Fibroblast of lung (primary cell): Measurements from ENCODE around the gene OLAH. TPM values are rescaled to one million over a fixed set of nuclear protein-coding genes. Genes with fewer than 3 reads are reported as not detected.
"Not testable (repeated sequence)": the region's sequence is repeated elsewhere in the genome, so short reads cannot be mapped to it uniquely, and the experiment has no call there.

ENCODE experiments used
- DNase-seq, 2 donors: peaks; one replicate each; pipeline versions ENCODE4 v3.0.0 to v3.0.0-alpha.2; 2010; ENCODE audit warnings: low read depth in 2 of 2
- H2AFZ ChIP-seq: 2 replicates; pipeline ENCODE4 v1.5.1; 2012; ENCODE audit warnings: low read length, control low read depth, inconsistent platforms
- H3K27ac ChIP-seq: 2 replicates; pipeline ENCODE4 v1.5.1; 2011; ENCODE audit warnings: low read length, control low read depth; ENCODE audit not compliant: insufficient read depth
- H3K27me3 ChIP-seq: 2 replicates; pipeline ENCODE4 v1.5.1; 2011; ENCODE audit warnings: mild to moderate bottlenecking, low read length; ENCODE audit not compliant: control insufficient read depth, insufficient read depth
- H3K36me3 ChIP-seq: 2 replicates; pipeline ENCODE4 v1.5.1; 2011; ENCODE audit warnings: low read length; ENCODE audit not compliant: control insufficient read depth, insufficient read depth
- H3K4me1 ChIP-seq: 2 replicates; pipeline ENCODE4 v1.5.1; 2011; ENCODE audit warnings: low read length; ENCODE audit not compliant: control insufficient read depth, insufficient read depth; ENCODE audit errors: extremely low read depth
- H3K4me2 ChIP-seq: 2 replicates; pipeline ENCODE4 v1.5.1; 2011; ENCODE audit warnings: low read length, control low read depth; ENCODE audit not compliant: insufficient read depth; ENCODE audit errors: extremely low read depth
- H3K4me3 ChIP-seq, 4 experiments: fragments of 200-600 bp in 1 of 4; sonication (generic) in 1 of 4; replicated peaks in 1 of 4; 2 replicates each; pipeline ENCODE4 v1.5.1; 2011 to 2016; ENCODE audit warnings: low read length in 4 of 4, low read depth in 3 of 4, mild to moderate bottlenecking in 3 of 4, control low read depth in 2 of 4, inconsistent platforms in 1 of 4, mixed read lengths in 1 of 4; ENCODE audit not compliant: insufficient read depth in 1 of 4; ENCODE audit errors: control extremely low read depth in 1 of 4
- H3K79me2 ChIP-seq: 2 replicates; pipeline ENCODE4 v1.5.1; 2012; ENCODE audit warnings: mild to moderate bottlenecking, low read length, inconsistent platforms; ENCODE audit not compliant: control insufficient read depth, insufficient read depth
- H3K9ac ChIP-seq: 2 replicates; pipeline ENCODE4 v1.5.1; 2011; ENCODE audit warnings: mild to moderate bottlenecking, low read length, control low read depth; ENCODE audit not compliant: insufficient read depth
- H3K9me3 ChIP-seq: 2 replicates; pipeline ENCODE4 v1.5.1; 2012; ENCODE audit warnings: low read depth, low read length; ENCODE audit not compliant: control insufficient read depth, insufficient read depth
- H4K20me1 ChIP-seq: 2 replicates; pipeline ENCODE4 v1.5.1; 2011; ENCODE audit warnings: low read length; ENCODE audit not compliant: control insufficient read depth, insufficient read depth; ENCODE audit errors: extremely low read depth
- CTCF ChIP-seq, 2 donors: IDR thresholded peaks in 1 of 2; conservative IDR thresholded peaks in 1 of 2; 1 replicate in 1 of 2; 2 replicates in 1 of 2; pipeline ENCODE4 v1.5.1; 2011 to 2012; ENCODE audit warnings: low read length in 2 of 2, control low read depth in 1 of 2, inconsistent platforms in 1 of 2, low read depth in 1 of 2, mild to moderate bottlenecking in 1 of 2
- EZH2 ChIP-seq: IDR thresholded peaks from 2 replicates; pipeline ENCODE4 v1.5.1; 2012; ENCODE audit warnings: low read length, control low read depth, mild to moderate bottlenecking; ENCODE audit errors: missing control alignments
- polyA plus RNA-seq, 2 donors: library from polyadenylated mRNA; depleted of rRNA in 1 of 2; stranded (reverse) in 1 of 2; unstranded in 1 of 2; fragments of >200 nt; gene quantifications; 2 replicates each; pipeline ENCODE4 v1.2.1, GENCODE V29; 2011 to 2012; ENCODE audit warnings: missing spikeins in 1 of 2
- total RNA-seq: library from RNA; depleted of rRNA; stranded (reverse); fragments of >200 nt; gene quantifications from 2 replicates; pipeline ENCODE4 v1.2.1, GENCODE V29; 2014

OLAH gene
- total and polyA plus RNA-seq, 2 donors (not counting 1 experiment from before 2014, with no cell fraction given), result 0.08 TPM; not detected in 1

GRCh38 chr10:15015451-15015850 is 28.3 kb upstream of the OLAH start:
- H3K9ac ChIP-seq, result no peak overlapping the region
- no peaks in the 10 kb centered on the region for H3K9me3 ChIP-seq
- no peak for DNase-seq
- no peaks in the 10 kb centered on the region for H4K20me1 ChIP-seq
- no peaks in the 10 kb centered on the region for H3K4me1 ChIP-seq
- H2AFZ ChIP-seq, result no peak overlapping the region
- no peak overlapping the region for H3K27ac ChIP-seq
- H3K79me2 ChIP-seq, result no peaks in the 10 kb centered on the region
- H3K27me3 ChIP-seq, result peaks cover 3% of the 10 kb centered on the region
- TF ChIP-seq CTCF (conservative IDR thresholded peaks at IDR 0.05 in 1 of 2, IDR thresholded peaks at IDR 0.05 in 1 of 2; ENCODE audit: low read depth in 1 of 2, low read length in 2 of 2) (no peak), EZH2 (no peak)
- no peak overlapping the region for H3K4me2 ChIP-seq
- no peak overlapping the region for H3K4me3 ChIP-seq
- H3K36me3 ChIP-seq, result no peaks in the 10 kb centered on the region

GRCh38 chr10:15020966-15021365 is 22.8 kb upstream of the OLAH start:
- H3K9me3 ChIP-seq, H3K4me2 ChIP-seq, H3K4me1 ChIP-seq, H2AFZ ChIP-seq, H3K27me3 ChIP-seq, H3K4me3 ChIP-seq, H3K27ac ChIP-seq, H4K20me1 ChIP-seq, H3K79me2 ChIP-seq, H3K36me3 ChIP-seq, DNase-seq, H3K9ac ChIP-seq: not testable (repeated sequence)

- H3K4me3 ChIP-seq, H3K9ac ChIP-seq, H3K9me3 ChIP-seq, H3K4me2 ChIP-seq, H4K20me1 ChIP-seq, DNase-seq, H3K27me3 ChIP-seq, H3K36me3 ChIP-seq, H2AFZ ChIP-seq, H3K79me2 ChIP-seq, H3K4me1 ChIP-seq, H3K27ac ChIP-seq: not testable (repeated sequence)
These were observed 20.7 kb upstream of the OLAH start for GRCh38 chr10:15023079-15023478.

- H3K27me3 ChIP-seq, H3K79me2 ChIP-seq, H3K36me3 ChIP-seq, H3K4me2 ChIP-seq, DNase-seq, H3K27ac ChIP-seq, H2AFZ ChIP-seq, H3K9ac ChIP-seq, H3K4me1 ChIP-seq, H3K4me3 ChIP-seq, H4K20me1 ChIP-seq, H3K9me3 ChIP-seq: not testable (repeated sequence)
These were observed 19.4 kb upstream of the OLAH start for GRCh38 chr10:15024017-15025004.

GRCh38 chr10:15025040-15025439 is 18.7 kb upstream of the OLAH start:
- not testable (repeated sequence) for H3K36me3 ChIP-seq, H3K27me3 ChIP-seq, H3K9ac ChIP-seq, DNase-seq, H3K4me3 ChIP-seq, H3K79me2 ChIP-seq, H3K9me3 ChIP-seq, H4K20me1 ChIP-seq, H3K4me2 ChIP-seq, H3K4me1 ChIP-seq, H2AFZ ChIP-seq, H3K27ac ChIP-seq
